Measurements from ENCODE around the gene TTC19.

GRCh38 chr17:15973834-15974233 lies 25.8 kb upstream of the TTC19 start:
- TF ChIP-seq, protein P1, sequence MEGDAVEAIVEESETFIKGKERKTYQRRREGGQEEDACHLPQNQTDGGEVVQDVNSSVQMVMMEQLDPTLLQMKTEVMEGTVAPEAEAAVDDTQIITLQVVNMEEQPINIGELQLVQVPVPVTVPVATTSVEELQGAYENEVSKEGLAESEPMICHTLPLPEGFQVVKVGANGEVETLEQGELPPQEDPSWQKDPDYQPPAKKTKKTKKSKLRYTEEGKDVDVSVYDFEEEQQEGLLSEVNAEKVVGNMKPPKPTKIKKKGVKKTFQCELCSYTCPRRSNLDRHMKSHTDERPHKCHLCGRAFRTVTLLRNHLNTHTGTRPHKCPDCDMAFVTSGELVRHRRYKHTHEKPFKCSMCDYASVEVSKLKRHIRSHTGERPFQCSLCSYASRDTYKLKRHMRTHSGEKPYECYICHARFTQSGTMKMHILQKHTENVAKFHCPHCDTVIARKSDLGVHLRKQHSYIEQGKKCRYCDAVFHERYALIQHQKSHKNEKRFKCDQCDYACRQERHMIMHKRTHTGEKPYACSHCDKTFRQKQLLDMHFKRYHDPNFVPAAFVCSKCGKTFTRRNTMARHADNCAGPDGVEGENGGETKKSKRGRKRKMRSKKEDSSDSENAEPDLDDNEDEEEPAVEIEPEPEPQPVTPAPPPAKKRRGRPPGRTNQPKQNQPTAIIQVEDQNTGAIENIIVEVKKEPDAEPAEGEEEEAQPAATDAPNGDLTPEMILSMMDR (IDR thresholded peaks at IDR 0.05; ENCODE audit: insufficient read depth, low read depth, low read length) = no peak
- TF ChIP-seq EZH2 (IDR thresholded peaks at IDR 0.05; ENCODE audit: insufficient read depth, low read length) = no peak
